Retinal pigment epithelial cell (primary cell): Measurements from ENCODE around the gene MYO7A.

ENCODE experiments used
- DNase-seq: peaks from one replicate; pipeline ENCODE4 v3.0.0-alpha.2; 2010; ENCODE audit warnings: low read depth
- H3K4me3 ChIP-seq: 2 replicates; pipeline ENCODE4 v1.5.1; 2011; ENCODE audit warnings: mild to moderate bottlenecking, low read length, control low read depth, moderate library complexity
- TF ChIP-seq, protein P1 (sequence below): conservative IDR thresholded peaks from 2 replicates; pipeline ENCODE4 v1.5.1; 2011; ENCODE audit warnings: low read depth, low read length, control low read depth, inconsistent platforms

MYO7A gene

DNA sequence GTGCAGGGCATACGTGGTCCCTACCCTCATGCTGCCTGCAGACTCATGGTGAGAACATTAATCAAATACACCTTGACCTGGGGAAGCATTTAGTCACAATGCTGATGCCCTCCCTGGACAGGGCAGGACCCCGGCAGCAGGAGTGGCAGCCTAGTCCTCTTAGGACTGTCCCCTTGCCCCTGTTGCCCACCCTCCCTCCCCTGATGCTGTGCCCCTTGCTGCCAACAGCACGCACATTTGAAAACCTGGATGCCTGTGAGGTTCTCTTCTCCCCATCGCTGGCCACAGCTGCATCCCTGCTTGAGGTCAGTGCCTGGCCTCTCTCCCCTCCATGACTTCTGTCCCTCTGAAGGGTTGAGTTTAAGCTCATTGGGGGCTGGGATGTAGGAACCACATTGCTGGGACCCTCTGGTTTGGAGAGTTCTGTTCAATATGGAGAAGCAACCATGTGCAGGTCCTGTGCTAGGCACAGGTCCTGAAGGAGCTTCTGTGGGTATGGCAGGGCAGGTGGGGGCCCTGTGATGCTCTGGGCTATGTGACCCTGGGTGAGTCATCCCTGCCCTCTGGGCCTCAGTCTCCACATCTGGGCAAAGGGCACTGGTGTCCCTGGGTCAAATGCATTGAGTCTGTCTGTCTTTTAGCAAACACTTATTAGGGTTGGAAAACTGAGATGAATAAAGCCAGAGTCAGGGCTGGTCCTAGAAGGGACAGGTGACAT is 31.3 kb downstream of the MYO7A start:
- H3K4me3 ChIP-seq = no peak overlapping the region
- TF ChIP-seq, protein P1, sequence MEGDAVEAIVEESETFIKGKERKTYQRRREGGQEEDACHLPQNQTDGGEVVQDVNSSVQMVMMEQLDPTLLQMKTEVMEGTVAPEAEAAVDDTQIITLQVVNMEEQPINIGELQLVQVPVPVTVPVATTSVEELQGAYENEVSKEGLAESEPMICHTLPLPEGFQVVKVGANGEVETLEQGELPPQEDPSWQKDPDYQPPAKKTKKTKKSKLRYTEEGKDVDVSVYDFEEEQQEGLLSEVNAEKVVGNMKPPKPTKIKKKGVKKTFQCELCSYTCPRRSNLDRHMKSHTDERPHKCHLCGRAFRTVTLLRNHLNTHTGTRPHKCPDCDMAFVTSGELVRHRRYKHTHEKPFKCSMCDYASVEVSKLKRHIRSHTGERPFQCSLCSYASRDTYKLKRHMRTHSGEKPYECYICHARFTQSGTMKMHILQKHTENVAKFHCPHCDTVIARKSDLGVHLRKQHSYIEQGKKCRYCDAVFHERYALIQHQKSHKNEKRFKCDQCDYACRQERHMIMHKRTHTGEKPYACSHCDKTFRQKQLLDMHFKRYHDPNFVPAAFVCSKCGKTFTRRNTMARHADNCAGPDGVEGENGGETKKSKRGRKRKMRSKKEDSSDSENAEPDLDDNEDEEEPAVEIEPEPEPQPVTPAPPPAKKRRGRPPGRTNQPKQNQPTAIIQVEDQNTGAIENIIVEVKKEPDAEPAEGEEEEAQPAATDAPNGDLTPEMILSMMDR = no peak
- DNase-seq = no peak

DNA sequence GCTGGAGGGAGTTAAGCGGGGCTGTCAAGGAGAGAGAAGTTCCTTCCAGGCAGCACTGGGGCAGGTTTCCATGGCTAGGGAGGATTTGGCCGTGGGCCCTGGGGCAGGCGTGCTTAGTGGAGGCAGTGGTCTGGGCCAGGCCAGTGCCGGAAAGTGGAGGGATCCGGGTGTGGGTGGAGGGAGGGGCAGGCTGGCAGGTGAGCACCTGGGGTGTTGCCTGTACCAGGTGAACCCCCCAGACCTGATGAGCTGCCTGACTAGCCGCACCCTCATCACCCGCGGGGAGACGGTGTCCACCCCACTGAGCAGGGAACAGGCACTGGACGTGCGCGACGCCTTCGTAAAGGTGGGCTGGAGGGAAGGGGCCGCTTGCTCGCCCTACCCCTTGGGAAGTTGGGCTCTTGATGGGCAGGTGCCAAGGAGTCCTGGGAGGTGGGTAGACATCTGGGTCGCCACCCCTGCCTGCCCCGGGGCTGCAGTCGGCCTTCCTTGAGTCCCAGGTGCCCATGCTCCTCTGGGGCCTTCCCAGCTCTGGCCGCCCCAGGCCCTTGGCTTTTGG is 32.0 kb downstream of the MYO7A start:
- TF ChIP-seq, protein P1 = no peak
- no peak overlapping the region for H3K4me3 ChIP-seq
- no peak for DNase-seq

DNA sequence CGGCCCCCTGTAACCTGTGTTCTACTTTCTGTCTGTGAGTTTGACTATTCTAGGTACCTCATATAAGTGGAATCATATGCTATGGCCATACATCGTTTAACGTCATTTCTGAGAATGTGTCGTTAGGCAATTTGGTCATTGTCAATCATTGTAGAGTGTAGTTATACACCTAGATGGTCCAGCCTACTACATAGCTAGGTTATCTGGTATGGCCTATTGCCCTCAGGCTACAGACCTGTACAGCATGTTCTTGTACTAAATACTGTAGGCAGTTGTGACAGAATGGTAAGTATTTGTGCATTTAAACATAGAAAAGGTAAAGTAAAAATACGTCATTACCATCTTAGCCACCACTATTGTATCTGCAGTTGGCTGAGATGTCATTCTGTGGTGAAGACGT is 35.2 kb downstream of the MYO7A start:
- TF ChIP-seq, protein P1 = no peak

DNA sequence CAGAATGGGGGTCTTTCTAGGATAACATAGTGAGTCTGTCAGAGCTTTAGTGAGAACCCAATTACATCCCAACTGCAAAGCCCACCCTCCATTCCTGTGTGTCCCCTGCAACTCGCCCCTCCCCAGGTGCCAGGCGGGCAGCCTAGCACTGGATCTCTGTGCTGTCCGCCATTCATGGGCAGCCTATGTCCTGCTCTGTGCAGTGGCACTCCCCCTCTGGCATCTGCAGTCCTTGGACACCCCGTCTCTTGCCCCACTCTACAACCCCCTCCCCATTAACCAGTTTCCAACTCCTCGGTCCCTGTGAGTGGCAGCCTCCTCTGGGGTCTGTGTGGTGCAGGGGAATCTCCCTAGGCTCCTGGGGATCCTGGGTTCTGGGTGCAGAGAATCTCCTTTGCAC is 37.0 kb downstream of the MYO7A start:
- H3K4me3 ChIP-seq = no peak overlapping the region
- DNase-seq = no peak
- TF ChIP-seq, protein P1 = no peak

More for the DNA sequence above, 35.2 kb downstream of the MYO7A start:
- no peak for DNase-seq
- H3K4me3 ChIP-seq = no peak overlapping the region

DNA sequence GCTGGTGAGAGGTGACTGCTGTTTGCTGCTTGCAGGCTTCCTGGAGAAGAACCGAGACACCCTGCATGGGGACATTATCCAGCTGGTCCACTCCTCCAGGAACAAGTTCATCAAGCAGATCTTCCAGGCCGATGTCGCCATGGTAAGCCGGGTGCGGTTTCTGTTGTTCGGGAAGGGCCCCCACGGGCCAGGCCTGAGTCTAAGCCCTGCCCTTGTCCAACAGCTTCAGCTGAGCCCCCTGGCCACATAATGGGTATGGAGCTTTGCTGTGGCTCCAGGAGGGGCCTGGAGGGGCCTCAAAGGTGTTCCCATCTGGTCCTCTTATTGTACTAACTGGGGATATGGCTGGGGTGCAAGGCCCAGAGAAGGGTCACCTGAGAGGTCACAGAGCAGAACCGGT is 38.0 kb downstream of the MYO7A start:
- TF ChIP-seq, protein P1 = no peak
- H3K4me3 ChIP-seq = no peak overlapping the region
- no peak for DNase-seq

DNA sequence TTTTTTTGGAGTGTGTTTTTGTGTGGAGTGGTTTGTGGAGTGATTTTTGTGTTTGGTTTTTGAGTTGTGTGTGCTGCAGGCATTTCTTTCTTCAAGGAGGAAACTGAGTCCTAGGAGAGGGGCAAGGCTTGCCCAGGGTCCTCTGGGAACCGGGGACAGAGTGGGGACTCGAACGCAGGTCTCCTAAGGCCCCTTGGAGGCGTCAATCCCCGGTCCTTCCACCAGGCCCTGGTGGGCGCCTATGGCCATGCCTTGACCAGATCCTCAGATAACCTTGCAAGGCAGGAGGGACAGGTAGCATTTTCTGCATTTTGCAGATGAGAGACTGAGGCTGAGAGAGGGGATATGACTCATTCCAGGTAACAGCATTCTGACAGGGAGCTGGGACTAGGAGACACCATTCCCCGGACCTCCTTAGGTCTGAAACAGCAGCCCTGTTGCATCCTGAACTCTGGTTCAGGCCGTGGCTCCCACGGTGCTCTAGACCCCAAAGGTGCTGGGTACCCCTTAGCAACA is 39.1 kb downstream of the MYO7A start:
- TF ChIP-seq, protein P1 = no peak
- H3K4me3 ChIP-seq = no peak overlapping the region
- no peak for DNase-seq

DNA sequence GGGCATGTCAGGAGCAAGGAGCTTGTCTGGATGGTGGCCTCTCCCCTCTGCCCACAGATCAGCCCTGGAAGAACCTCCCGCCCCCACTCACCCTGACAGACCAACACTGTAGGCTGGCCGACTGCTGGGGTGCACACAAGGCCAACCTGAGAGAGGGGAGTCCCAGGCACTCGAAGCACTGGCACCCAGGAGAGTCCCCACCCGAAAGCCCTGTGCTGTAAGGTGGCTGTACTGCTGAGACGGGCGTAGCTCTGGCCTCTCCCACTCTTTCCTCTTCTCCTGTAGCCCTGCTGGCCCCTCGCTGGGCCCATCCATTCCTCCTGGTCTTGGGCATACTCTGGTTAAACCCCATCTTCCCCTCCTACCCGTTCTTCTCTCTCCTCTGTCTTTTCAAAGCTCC is 39.7 kb downstream of the MYO7A start:
- TF ChIP-seq, protein P1 = no peak
- H3K4me3 ChIP-seq = no peak overlapping the region
- no peak for DNase-seq
